PC-9 (cell line): ENCODE data around the gene ITGA2.

ENCODE experiments used
- CTCF ChIP-seq: fragments of 200-600 bp; sonication (generic); conservative IDR thresholded peaks from 2 replicates; pipeline ENCODE4 v1.6.1; 2017; ENCODE audit warnings: mixed run types, antibody characterized with exemption, mild to moderate bottlenecking, moderate library complexity
- EZH2 ChIP-seq: fragments of 200-600 bp; sonication (generic); IDR thresholded peaks from 2 replicates; pipeline ENCODE4 v1.8.0; 2017; ENCODE audit warnings: antibody characterized with exemption, low read depth

GRCh38 chr5:53109443-53110127 is 120.4 kb downstream of the ITGA2 start, which contains the start of gene MOCS2:
- TF ChIP-seq CTCF (no peak), EZH2 (no peak)
